CD14-positive monocyte (primary cell): ENCODE measurements around the gene CASK. TPM values are rescaled to one million over a fixed set of nuclear protein-coding genes. Genes with fewer than 3 reads are reported as not detected.
"Not testable (repeated sequence)": the region's sequence is repeated elsewhere in the genome, so short reads cannot be mapped to it uniquely, and the experiment has no call there.

ENCODE experiments used
- DNase-seq, 3 donors: peaks; one replicate each; pipeline ENCODE4 v3.0.0-alpha.2; 2011 to 2022
- H2AFZ ChIP-seq: 2 replicates; pipeline ENCODE4 v1.6.0; 2012; ENCODE audit warnings: mild to moderate bottlenecking, low read depth, low read length, inconsistent platforms; ENCODE audit not compliant: insufficient read depth, poor library complexity, severe bottlenecking
- H3K27ac ChIP-seq, 2 donors: 1 replicate in 1 of 2; 2 replicates in 1 of 2; pipeline ENCODE4 v1.5.1; 2012 to 2013; ENCODE audit warnings: low read length in 2 of 2, control low read depth in 1 of 2, inconsistent platforms in 1 of 2, low read depth in 1 of 2, mild to moderate bottlenecking in 1 of 2
- H3K27me3 ChIP-seq, 2 donors: one replicate each; pipeline versions ENCODE4 v1.6.0 to v1.6.1; 2011 to 2013; ENCODE audit warnings: low read length in 2 of 2; ENCODE audit not compliant: control insufficient read depth in 2 of 2, insufficient read depth in 2 of 2
- H3K36me3 ChIP-seq, 2 donors: replicated peaks in 1 of 2; 1 replicate in 1 of 2; 2 replicates in 1 of 2; pipeline versions ENCODE4 v1.5.1 to v1.6.1; 2012 to 2013; ENCODE audit warnings: low read length in 2 of 2, control low read depth in 1 of 2, inconsistent platforms in 1 of 2, mild to moderate bottlenecking in 1 of 2; ENCODE audit not compliant: insufficient read depth in 2 of 2, control insufficient read depth in 1 of 2
- H3K4me1 ChIP-seq, 2 donors: 1 replicate in 1 of 2; 2 replicates in 1 of 2; pipeline versions ENCODE4 v1.5.1 to v1.6.1; 2012 to 2013; ENCODE audit warnings: low read length in 2 of 2, control low read depth in 1 of 2, inconsistent platforms in 1 of 2, mild to moderate bottlenecking in 1 of 2, moderate library complexity in 1 of 2; ENCODE audit not compliant: insufficient read depth in 2 of 2, control insufficient read depth in 1 of 2
- H3K4me2 ChIP-seq: replicated peaks from 2 replicates; pipeline ENCODE3; 2012; ENCODE audit warnings: low read length, moderate library complexity, mild to moderate bottlenecking; ENCODE audit not compliant: poor library complexity, severe bottlenecking; ENCODE audit errors: extremely low read depth
- H3K4me3 ChIP-seq, 3 experiments: fragments of 200-600 bp in 1 of 3; sonication (generic) in 1 of 3; replicated peaks in 1 of 3; 1 replicate in 2 of 3; 2 replicates in 1 of 3; pipeline ENCODE4 v1.5.1; 2011 to 2013; ENCODE audit warnings: low read length in 3 of 3, mild to moderate bottlenecking in 3 of 3, control low read depth in 2 of 3, low read depth in 2 of 3, inconsistent platforms in 1 of 3, moderate library complexity in 1 of 3
- H3K79me2 ChIP-seq: 2 replicates; pipeline ENCODE4 v1.6.0; 2012; ENCODE audit warnings: mild to moderate bottlenecking, control low read depth, inconsistent platforms, low read length, moderate library complexity; ENCODE audit not compliant: insufficient read depth
- H3K9ac ChIP-seq: 2 replicates; pipeline ENCODE4 v1.6.0; 2017; ENCODE audit warnings: low read length, mild to moderate bottlenecking; ENCODE audit not compliant: insufficient read depth, poor library complexity, severe bottlenecking
- H3K9me3 ChIP-seq, 2 donors: replicated peaks in 1 of 2; 1 replicate in 1 of 2; 2 replicates in 1 of 2; pipeline versions ENCODE4 v1.5.1 to v1.6.1; 2012 to 2013; ENCODE audit warnings: low read length in 2 of 2, control low read depth in 1 of 2; ENCODE audit not compliant: control insufficient read depth in 1 of 2, insufficient read depth in 1 of 2
- H4K20me1 ChIP-seq: 2 replicates; pipeline ENCODE4 v1.6.0; 2012; ENCODE audit warnings: mild to moderate bottlenecking, low read length, control low read depth, moderate library complexity; ENCODE audit not compliant: insufficient read depth
- H3K27ac Mint-ChIP-seq, 7 donors: one replicate each; pipeline ENCODE4 v1.8.0; 2020; ENCODE audit warnings: mild to moderate bottlenecking in 7 of 7, mixed read lengths in 7 of 7, moderate library complexity in 6 of 7, inconsistent platforms in 2 of 7
- H3K27me3 Mint-ChIP-seq, 3 donors: one replicate each; pipeline ENCODE4 v1.8.0; 2021 to 2022; ENCODE audit warnings: low read depth in 3 of 3, mild to moderate bottlenecking in 3 of 3, mixed read lengths in 3 of 3, moderate library complexity in 3 of 3, inconsistent platforms in 1 of 3
- H3K36me3 Mint-ChIP-seq, 2 donors: one replicate each; pipeline ENCODE4 v1.8.0; 2020; ENCODE audit warnings: mixed read lengths in 2 of 2, inconsistent platforms in 1 of 2, mild to moderate bottlenecking in 1 of 2
- H3K4me1 Mint-ChIP-seq: one replicate; pipeline ENCODE4 v1.8.0; 2020; ENCODE audit warnings: mild to moderate bottlenecking, mixed read lengths
- H3K4me3 Mint-ChIP-seq, 2 donors: one replicate each; pipeline ENCODE4 v1.8.0; 2020; ENCODE audit warnings: mild to moderate bottlenecking in 2 of 2, mixed read lengths in 2 of 2, moderate library complexity in 1 of 2
- H3K9me3 Mint-ChIP-seq, 7 donors: one replicate each; pipeline ENCODE4 v1.8.0; 2020 to 2022; ENCODE audit warnings: mixed read lengths in 7 of 7, mild to moderate bottlenecking in 6 of 7, moderate library complexity in 6 of 7, inconsistent platforms in 2 of 7
- CTCF ChIP-seq: fragments of 200-600 bp; IDR thresholded peaks from one replicate; pipeline ENCODE4 v1.8.0; 2022; ENCODE audit warnings: antibody characterized with exemption, mild to moderate bottlenecking
- WGBS: methylation state at CpG from one replicate; pipeline ENCODE4 v1.1.5; 2013; ENCODE audit warnings: missing lambda C conversion rate; ENCODE audit not compliant: insufficient coverage; 5-methylcytosine and 5-hydroxymethylcytosine counted together
- intact Hi-C, 2 donors: fragments of 100-400 bp; cut with micrococcal nuclease; formaldehyde crosslinking; loops; one replicate each; pipeline versions ENCODE4 v1.15.0 to v1.15.1; 2023
- polyA plus RNA-seq, 3 donors: library from polyadenylated mRNA; depleted of rRNA in 1 of 3; unstranded in 2 of 3; stranded (reverse) in 1 of 3; fragments of 300-500 nt in 2 of 3; fragments of >200 nt in 1 of 3; fragmentation: Illumina TruSeq in 2 of 3; gene quantifications; 1 replicate in 2 of 3; 2 replicates in 1 of 3; pipeline ENCODE4 v1.2.3, GENCODE V29; 2012 to 2021

The CASK gene
- polyA plus RNA-seq, 3 donors: 0.48 to 7.4 (median 2.5) TPM

- WGBS: 80% methylated on average over 1 of the region's 6 CpGs
- no peak for DNase-seq
- Mint-ChIP-seq H3K27me3 (peaks cover 0 to 5% (median 0%) of the 10 kb centered on the region in 3 donors), H3K9me3 (no peaks in the 10 kb centered on the region), H3K36me3 (peaks cover 0 to 5% of the 10 kb centered on the region in 2 donors), H3K4me1 (peaks cover 19% of the 10 kb centered on the region), H3K27ac (no peak overlapping the region), H3K4me3 (no peak overlapping the region)
- H4K20me1 ChIP-seq: no peaks in the 10 kb centered on the region
- no peak overlapping the region for H3K9ac ChIP-seq
- no peak for TF ChIP-seq CTCF
- intact Hi-C loops: no loop called here
- H3K4me2 ChIP-seq: no peak overlapping the region
- no peaks in the 10 kb centered on the region for H3K79me2 ChIP-seq
- H3K36me3 ChIP-seq: no peaks in the 10 kb centered on the region
- H3K27ac ChIP-seq: no peak overlapping the region
- H3K4me1 ChIP-seq: no peaks in the 10 kb centered on the region
- no peak overlapping the region for H3K4me3 ChIP-seq
- H3K27me3 ChIP-seq: no peaks in the 10 kb centered on the region
- H3K9me3 ChIP-seq: no peaks in the 10 kb centered on the region
- H2AFZ ChIP-seq: no peak overlapping the region
Measured at GRCh38 chrX:41677183-41678060, 245.9 kb downstream of the CASK start.

GRCh38 chrX:41676361-41676760, 247.0 kb downstream of the CASK start:
- H3K4me2 ChIP-seq, H3K36me3 ChIP-seq, H3K9ac ChIP-seq, H3K4me1 ChIP-seq, H3K79me2 ChIP-seq, H3K4me3 Mint-ChIP-seq, H2AFZ ChIP-seq, H3K9me3 Mint-ChIP-seq, H3K9me3 ChIP-seq, DNase-seq, H3K27ac ChIP-seq, H3K4me3 ChIP-seq, H3K27me3 ChIP-seq, intact Hi-C loops, H3K36me3 Mint-ChIP-seq, H3K27me3 Mint-ChIP-seq, H4K20me1 ChIP-seq: not testable (repeated sequence)
- 100% methylated on average over 4 of the region's 15 CpGs for WGBS
- Mint-ChIP-seq H3K4me1 (peaks cover 21% of the 10 kb centered on the region), H3K27ac (peak overlapping the region in 1 of 7 donors; percentile 2)
